Epidermal melanocyte (primary cell): ENCODE results near the gene PTMS.

ENCODE experiments used
- DNase-seq: peaks from one replicate; pipeline ENCODE4 v3.0.0; 2011; ENCODE audit warnings: low spot score; ENCODE audit not compliant: insufficient read length

The PTMS gene

DNA sequence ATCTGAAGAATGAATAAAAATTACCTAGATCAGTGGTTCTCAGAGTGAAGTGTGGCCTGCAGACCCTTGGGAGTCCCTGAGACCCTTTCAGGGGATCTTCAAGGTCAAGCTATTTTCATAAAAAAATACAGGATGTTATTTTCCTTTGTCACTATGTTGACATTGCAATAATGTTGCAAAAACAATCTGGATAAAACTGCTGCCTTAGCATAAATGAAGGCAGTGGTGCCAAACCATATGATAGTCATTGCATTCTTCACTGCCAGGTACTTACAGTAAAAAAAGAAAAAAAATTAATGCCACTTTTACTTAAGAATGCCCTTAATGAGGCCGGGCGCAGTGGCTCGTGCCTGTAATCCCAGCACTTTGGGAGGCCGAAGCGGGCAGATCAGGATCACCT, 21.1 kb downstream of the PTMS start:
- DNase-seq = no peak

DNA sequence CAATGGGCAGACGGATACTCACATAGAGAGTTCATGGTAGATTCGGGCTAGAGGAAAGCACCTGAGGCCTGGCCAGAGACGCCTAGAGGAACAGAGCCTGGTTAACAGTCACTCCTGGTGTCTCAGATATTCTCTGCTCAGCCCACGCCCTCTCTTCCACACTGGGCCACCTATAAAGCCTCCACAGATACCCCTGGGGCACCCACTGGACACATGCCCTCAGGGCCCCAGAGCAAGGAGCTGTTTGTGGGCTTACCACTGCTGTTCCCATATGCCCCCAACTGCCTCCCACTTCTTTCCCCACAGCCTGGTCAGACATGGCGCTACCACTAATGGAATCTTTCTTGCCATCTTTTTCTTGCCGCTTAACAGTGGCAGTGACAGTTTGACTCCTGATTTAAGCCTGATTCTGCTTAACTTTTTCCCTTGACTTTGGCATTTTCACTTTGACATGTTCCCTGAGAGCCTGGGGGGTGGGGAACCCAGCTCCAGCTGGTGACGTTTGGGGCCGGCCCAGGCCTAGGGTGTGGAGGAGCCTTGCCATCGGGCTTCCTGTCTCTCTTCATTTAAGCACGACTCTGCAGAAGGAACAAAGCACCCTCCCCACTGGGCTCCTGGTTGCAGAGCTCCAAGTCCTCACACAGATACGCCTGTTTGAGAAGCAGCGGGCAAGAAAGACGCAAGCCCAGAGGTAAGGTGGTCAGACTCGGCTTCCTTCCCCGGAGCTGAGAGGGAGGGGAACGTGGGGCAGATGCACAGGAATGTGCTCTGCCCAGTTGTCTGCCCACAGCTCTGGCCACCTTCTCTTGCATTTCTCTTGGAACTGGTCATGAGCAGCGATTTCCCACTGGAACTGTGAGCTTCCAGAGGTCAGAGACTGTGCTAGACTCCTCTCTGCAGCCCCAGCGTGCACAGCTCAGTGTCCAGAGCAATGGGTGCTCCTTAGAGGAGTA, 23.1 kb downstream of the PTMS start, which contains the start of gene CD4:
Gene CD4, plus strand, starts transcription at position 557 of the 953 bp plus-strand sequence. CDS start 10,611 bp downstream, outside the sequence.
- DNase-seq = no peak

DNA sequence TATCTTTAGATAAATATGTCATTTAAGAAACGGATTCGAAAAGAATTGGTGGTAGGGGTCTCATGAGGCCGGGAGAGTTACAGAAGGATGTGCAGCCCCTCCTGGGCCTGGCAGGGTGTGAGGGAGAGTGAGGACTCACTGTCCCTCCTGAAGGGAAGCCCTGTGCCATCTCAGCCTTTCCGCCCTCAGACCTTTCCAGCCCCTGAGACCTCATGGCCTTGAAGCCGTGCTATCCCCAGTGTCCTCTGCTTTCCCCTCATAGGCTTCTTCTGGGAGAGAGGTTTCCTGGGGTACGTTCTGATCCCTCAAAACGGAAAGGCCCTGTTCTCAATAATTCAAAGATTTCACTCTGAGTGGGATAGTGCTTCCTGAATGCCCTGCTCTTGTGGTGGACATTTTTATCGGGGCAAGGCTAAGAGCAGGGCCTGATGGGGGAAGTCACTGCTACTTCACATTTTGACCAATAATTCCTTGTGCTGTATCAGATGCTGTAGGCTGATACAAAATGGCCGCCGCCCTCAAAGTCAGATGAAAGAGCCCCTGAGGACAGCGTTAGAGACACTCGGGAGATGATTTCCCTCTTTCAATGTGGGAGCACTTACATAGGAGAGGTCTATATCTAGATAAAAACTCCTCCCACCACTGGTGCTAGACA, 24.5 kb downstream of the PTMS start:
- no peak for DNase-seq

DNA sequence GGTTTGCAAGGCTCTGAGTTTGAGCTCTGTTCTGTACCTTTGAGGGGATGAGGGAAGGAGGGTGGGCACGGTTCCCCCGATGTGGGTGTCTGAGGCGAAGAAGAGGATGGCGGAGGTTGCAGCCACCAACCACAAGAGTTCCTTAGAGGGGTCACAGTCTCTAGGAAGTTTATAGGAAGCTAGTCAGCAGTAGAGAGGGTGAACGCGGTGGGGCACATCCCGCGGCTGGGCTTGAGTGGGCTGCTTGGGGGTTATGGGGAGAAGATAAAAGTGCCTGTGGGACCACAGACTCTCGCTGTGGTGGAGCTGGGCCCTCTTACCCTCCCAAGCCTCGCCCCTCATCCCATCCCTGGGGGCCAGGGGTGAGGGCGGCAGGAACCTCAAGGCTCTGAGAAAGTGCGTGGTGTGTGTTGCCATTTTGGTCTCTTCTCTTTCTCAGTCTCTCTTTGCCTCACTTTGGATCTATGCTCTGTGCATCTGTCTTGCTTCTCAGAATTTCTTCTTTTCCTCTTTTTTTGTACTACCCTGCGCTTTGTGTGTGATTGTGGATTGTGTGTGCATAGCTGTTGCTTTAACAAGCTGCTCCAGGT, 25.9 kb downstream of the PTMS start:
- no peak for DNase-seq

DNA sequence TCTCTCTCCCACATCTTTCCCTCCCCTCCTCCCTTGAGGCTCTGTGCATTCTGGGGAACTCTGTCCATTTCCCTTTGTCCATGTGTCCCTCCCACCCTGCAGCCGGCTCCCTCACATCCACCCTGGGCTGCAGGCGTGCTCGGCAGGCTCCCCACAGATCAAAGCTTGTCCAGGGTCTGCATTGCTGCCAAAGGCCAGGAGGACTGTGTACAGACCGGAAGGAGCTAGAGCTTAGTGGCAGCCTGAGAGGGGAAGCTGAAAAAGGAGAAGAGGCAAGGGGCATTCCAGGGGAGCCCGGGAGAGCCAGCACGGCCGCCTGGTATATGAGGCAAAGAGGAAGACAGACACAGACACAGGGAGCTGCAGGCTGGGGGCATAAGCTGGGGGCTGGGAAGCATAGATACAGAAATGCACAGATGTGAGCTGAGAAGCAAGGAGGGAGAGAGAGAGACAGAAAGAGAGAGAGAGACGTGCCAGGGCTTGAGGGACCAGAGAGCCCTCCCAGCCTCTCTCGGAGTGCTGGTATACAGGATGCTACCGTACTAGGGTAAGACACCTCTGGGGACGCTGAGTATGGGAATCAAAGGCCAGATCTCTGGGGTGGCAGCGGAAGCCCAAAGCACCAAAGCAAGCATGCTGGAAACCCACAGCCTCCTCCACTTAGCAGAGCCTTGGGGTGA, 26.5 kb downstream of the PTMS start:
- no peak for DNase-seq

DNA sequence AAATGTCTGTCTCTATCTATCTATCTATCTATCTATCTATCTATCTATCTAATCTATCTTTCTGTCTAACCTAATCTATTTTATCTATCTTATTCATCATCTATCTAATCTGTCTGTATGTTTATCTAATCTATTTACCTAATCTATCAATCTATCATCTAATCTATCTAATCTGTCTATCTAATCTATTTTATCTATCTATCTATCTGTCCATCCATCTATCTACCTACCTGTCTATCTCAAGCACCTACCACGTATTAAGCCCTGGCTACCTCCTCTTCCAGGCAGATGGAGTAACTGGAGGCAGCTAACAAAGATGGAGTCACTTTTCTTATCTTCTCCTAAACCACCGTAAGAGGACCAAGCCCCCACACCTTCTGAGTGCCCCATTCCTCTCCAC, 28.9 kb downstream of the PTMS start:
- DNase-seq = no peak

DNA sequence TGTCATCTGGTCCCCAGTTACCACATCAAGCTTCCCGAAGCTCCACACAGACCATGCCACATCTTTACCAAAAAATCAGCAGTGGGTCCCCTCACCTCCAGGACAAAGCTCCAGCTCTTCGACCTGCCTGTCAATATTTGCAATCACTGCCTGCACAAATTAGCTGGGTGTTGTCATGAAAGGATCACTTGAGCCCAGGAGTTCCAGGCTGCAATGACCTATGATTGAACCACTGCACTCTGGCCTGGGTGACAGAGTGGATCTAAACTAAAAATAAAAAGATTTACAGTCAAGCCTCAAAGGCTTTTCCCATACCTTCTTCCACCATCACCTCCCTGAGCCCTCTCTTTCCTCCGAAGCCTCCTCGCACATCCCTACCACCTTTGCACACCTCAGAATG, 30.4 kb downstream of the PTMS start:
- no peak for DNase-seq

DNA sequence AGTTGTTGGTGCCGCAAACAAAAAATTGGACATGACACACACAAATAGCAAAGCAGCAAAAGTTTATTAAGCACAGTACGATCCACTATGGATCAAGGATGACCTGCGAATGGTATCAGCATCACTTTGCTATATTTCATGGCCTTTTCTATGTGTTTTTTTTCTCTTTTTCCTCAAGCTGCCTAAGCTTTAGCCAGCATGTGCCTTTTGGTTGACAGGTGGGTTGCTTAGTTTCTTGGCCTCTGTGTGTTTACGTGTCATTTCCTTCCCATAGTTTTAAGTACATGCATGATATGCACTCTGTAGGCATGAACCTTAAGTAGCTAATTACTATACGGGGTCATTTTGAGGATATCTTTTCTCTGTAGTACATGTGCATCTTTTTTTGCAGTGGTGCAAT, 33.0 kb downstream of the PTMS start:
- DNase-seq = no peak

DNA sequence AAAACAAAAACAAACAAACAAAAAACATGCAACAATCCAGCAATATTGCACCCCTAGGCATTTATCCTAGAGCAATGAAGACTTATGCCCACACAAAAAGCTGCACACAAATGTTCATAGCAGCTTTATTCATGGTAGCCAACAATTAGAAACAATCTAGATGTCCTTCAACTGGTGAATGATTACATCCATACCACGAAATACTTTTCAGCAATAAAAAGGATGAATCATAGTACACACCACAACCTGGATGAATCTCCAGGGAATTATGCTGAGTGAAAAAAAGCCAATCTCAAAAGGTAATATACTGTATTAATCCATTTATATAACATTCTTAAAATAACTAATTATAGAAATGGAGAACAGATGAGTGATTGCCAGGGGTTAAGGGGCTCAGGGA, 41.0 kb downstream of the PTMS start:
- no peak for DNase-seq

DNA sequence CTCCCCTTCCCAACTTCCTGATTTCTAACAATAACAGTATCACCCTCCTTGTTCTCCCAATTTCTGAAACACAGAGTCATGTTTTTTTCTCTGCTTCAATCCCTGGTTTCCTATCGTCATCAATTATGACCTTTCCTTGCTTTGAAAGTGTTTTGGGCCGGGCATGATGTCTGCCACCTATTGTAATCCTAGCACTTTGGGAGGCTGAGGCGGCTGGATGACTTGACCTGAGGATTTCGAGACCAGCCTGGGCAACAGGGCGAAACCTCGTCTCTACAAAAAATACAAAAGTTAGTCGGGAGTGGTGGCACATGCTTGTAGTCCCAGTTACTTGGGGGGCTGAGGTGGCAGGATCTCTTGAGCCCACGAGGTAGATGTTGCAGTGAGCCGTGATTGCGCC, 42.9 kb downstream of the PTMS start:
- DNase-seq = no peak

DNA sequence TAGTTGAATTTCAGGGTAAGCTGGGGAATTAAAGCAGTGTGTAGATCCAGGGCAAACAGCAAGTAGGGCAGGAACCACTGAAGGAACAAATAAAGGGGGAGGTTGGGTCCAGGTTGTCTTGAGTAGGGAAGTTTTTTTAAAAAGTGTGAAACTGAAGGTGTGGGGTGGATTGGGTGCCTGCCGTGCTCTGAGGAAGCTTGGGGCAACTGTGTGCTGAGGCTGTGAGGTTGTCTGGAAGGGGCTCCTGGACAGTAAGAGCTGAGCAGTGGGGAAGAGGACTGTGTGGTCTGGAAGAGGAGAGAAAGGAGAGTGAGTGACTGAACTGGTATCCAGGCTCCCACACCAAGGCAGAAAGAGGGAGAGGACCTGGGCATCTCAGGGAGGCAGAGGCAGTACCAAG, 44.6 kb downstream of the PTMS start:
- DNase-seq = no peak

DNA sequence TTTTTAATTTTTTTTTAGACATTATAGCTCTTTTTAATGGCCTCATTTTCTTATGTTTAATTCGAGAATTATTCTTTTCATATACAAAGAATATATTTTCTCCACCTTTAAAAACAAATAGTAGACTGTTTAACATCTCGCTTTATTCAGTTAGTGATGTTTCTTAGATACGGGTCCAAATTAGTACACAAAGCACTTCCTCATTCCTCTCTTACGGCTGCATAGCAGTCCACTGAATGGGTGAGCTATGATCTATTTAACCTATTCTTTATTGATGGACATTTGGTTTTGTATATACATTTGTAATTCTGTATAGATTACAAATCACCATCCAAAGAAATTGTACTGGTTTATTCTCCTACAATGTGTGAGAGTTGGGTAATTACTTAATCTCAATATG, 47.2 kb downstream of the PTMS start:
- DNase-seq = no peak

DNA sequence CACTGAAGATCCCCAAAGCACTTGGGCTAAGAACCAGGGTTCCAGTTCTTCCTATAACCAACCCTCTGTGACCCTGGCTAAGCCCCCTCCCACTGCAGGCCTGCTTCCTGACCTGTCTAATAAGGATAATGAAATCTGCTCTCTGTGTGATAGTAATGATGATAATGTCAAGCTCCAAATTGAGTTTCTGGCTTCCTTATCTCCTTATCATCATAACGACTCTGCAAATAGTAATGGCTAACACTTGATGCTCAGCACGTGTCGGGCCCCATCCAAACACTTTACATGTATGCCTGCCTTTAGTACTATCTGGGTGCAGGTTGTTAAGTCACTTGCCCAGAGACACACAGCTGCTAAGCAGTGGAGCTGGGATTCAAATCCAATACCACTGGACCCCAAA, 50.4 kb downstream of the PTMS start:
- DNase-seq = no peak

DNA sequence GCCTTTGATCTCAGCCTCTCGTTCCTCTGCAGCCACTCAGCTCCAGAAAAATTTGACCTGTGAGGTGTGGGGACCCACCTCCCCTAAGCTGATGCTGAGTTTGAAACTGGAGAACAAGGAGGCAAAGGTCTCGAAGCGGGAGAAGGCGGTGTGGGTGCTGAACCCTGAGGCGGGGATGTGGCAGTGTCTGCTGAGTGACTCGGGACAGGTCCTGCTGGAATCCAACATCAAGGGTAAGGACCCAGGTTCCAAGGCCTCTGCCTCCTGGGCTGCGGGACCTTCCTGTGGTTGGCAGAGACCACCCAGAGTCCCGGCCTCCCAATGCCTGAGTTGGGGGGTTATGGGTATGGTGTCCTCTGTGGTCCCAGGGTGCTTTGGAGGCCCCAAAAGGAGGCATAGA, 50.9 kb downstream of the PTMS start:
- no peak for DNase-seq

DNA sequence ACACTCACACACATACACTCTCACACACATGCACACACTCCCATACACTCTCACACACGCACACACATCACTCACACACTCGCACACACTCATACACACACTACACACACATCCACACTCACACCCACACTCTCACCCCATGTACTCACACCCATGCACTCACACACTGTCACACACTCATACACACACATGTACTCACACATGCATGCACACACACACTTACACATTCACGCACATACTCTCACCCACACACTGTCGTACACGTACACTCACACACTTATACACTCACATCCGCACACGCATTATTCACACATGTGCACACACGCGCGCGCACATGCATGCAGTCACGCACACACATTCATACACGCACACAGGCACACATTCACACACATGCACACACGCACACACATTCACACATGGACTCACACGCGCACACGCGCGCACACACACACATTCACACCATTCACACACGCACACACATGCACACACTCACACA, 51.5 kb downstream of the PTMS start:
- no peak for DNase-seq

DNA sequence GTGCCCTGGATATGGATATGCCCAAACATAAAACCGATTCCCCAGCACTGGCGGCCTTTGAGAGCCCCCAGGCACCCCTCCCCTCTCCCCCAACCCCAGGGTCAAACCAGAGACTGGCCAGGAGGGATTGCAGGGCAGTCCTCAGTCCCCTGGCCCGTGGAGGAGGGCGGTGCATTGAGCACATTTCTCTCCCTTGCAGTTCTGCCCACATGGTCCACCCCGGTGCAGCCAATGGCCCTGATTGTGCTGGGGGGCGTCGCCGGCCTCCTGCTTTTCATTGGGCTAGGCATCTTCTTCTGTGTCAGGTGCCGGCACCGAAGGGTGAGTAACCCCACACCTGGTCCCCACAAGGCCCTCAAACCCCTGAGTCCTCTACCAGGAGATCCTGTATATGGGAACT, 52.1 kb downstream of the PTMS start:
- DNase-seq = no peak

DNA sequence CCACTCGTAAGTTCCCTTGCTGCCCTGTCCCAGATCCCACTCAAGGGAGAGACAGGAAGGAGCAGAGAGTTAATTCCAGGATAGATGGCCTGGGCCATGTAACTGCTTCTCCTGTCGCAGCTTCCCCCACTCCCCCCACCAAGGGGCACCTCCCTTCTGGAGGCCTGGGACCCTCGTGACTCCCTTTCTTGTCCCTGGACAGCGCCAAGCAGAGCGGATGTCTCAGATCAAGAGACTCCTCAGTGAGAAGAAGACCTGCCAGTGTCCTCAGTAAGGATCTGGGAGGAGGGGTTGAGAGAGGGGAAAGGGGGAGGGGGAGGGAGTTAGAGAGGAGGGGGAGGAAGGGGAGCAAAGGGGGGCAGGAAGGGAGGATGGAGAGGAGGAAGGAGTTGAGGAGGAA, 52.5 kb downstream of the PTMS start:
- no peak for DNase-seq

DNA sequence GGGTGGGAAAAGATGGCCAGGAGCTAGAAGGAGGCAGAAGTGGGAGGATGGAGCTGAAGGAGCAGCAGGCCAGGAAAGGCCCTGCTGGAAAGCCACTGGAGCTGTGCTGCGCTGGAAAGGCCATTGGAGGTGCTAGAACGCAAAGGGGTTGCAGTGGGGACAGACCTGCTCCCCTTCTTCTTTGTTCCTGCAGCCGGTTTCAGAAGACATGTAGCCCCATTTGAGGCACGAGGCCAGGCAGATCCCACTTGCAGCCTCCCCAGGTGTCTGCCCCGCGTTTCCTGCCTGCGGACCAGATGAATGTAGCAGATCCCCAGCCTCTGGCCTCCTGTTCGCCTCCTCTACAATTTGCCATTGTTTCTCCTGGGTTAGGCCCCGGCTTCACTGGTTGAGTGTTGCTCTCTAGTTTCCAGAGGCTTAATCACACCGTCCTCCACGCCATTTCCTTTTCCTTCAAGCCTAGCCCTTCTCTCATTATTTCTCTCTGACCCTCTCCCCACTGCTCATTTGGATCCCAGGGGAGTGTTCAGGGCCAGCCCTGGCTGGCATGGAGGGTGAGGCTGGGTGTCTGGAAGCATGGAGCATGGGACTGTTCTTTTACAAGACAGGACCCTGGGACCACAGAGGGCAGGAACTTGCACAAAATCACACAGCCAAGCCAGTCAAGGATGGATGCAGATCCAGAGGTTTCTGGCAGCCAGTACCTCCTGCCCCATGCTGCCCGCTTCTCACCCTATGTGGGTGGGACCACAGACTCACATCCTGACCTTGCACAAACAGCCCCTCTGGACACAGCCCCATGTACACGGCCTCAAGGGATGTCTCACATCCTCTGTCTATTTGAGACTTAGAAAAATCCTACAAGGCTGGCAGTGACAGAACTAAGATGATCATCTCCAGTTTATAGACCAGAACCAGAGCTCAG, 53.2 kb downstream of the PTMS start:
- no peak for DNase-seq

DNA sequence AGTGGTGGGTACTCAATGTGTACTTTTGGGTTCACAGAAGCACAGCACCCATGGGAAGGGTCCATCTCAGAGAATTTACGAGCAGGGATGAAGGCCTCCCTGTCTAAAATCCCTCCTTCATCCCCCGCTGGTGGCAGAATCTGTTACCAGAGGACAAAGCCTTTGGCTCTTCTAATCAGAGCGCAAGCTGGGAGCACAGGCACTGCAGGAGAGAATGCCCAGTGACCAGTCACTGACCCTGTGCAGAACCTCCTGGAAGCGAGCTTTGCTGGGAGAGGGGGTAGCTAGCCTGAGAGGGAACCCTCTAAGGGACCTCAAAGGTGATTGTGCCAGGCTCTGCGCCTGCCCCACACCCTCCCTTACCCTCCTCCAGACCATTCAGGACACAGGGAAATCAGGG, 54.0 kb downstream of the PTMS start:
- DNase-seq = no peak
